Measurements from ENCODE around the gene CCDC149.

Gene CCDC149

GRCh38 chr4:24799196-24799543 lies 113.7 kb downstream of the CCDC149 start:
- no peak for DNase-seq

DNA sequence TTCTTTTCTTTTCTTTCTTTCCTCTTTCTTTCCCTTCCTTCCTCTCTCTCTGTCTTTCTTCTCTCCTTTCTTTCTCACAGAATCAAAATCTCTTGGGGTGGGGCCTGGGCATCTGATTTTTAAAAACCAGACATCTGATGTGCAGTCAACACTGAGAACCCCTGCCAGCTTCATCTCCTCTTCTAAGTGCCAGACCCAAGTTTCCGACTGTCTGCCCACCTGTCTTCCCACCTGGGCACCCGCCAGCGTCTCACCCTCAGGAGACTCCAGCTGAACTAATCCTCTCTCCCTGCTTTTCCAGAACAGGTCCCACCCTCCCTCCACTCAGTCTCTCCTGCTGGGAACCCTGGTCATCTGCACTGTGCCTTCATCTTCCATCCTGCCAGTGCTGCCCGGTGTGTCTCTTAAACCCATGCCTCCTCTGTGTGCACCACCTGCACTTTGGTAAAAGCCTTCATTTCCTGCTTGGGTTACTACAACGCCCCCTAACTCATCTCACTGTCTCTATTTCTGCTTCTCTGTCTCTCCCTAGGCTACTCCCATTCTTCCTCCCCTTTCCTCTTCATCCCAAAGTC lies 114.7 kb downstream of the CCDC149 start:
- DNase-seq: no peak

DNA sequence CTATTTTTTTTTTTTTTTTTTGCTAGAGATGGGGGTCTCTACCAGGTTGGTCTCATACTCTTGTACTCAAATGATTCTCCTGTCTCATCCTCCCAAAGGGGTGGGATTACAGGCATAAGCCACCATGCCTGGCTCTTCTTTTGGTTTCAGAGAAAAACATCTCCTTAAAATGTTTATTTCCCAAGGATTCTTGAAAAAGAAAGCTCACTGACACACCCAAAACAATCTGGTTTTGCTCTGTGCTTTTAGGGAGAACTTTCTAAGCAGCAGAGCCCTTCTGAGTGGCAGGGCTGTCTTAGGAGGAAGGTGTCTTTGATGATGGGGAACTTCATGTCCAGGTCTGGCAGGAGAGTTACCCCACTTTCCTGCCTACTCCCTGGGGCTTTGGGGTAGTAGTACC lies 116.2 kb downstream of the CCDC149 start:
- no peak for DNase-seq

DNA sequence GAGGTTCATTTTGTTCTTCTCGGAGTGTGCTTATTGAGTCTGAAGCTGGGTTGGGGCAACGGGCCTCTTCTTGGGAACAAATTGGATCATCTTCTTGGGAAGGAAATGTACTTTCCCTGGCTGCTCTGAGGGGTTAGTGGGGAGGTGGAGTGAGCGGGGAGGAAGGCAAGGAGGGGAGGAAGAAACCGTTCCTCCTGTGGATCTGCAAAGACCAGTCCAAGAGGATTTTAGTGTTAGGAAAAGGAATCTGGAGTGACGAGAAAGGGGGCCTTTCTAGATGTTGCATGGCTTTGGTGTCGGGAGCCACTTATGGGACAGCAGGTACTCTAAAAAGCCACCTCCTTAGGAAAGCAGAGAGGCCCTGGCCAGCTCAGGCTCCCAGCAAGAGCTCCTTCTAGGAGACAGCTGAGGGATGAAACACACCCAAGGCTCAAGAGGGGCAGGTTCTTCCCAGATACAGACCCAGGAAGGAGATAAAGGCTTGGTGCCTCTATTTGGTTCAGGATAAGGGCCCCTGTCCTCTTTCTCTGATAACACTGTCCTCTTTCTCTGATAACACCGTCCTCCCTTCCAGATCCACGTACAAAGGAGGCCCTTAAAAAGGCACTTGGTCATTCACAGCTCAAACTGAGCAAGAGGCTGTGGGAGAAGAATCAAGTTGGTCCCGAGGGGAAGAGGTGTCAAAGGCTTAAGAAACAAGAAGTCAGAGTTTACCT lies 117.0 kb downstream of the CCDC149 start:
- DNase-seq: no peak

DNA sequence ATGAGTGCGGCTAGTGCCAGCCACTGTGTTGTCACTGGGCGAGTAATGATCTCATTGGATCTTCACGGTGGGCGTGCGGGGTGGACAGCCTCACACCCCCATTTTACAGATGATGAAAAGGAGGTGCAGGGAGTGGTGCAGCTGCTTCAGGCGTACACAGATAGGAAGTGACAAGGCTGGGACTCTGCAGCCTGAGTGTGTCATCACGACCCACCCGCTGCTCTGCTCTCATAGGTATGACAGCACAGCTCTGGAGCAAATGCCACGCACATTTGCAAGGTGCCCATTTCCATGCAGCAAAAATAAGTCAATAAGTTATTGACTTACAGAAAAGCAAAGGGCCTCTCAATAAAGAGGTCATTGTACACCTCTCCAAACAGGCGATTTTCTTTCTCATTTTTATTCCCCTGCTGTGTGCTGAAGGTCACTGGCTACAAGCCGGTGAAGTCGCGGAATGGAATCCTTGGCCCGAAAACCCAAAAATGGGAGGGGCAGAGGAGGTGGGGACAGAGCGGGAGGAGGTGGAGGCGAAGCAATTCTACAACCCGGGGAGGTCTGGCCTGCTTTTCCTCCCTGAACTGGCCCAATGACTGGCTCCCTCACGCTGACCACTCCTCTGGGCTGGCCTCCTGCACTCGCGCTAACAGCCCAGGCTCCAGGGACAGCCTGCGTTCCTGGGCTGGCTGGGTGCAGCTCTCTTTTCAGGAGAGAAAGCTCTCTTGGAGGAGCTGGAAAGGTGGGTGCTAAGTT lies 117.8 kb downstream of the CCDC149 start, which contains the start of gene SOD3:
TSS of gene SOD3 (plus strand) at position 658 of the 750 bp plus-strand sequence. CDS start 3,949 bp downstream, outside the sequence.
- no peak for DNase-seq

DNA sequence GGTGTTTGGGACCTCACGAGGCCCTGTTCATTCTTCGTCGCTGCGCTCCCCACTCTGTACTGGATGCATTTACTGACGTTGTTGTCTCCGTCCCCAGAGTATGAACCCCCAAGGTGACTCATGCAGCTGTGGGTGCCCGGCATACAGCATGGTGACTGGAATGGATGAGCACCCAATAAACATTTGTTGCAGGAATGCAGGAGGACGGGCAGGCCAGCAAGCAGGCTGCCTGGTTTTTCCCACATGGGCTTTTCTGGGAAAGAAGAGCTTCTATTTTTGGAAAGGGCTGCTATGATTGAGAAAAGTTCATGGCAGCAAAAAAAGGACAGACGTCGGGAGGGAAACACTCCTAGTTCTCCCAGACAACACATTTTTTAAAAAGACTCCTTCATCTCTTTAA lies 118.4 kb downstream of the CCDC149 start:
- no peak for DNase-seq

- DNase-seq: no peak
Measured at GRCh38 chr4:24794051-24794450, 118.8 kb downstream of the CCDC149 start.

DNA sequence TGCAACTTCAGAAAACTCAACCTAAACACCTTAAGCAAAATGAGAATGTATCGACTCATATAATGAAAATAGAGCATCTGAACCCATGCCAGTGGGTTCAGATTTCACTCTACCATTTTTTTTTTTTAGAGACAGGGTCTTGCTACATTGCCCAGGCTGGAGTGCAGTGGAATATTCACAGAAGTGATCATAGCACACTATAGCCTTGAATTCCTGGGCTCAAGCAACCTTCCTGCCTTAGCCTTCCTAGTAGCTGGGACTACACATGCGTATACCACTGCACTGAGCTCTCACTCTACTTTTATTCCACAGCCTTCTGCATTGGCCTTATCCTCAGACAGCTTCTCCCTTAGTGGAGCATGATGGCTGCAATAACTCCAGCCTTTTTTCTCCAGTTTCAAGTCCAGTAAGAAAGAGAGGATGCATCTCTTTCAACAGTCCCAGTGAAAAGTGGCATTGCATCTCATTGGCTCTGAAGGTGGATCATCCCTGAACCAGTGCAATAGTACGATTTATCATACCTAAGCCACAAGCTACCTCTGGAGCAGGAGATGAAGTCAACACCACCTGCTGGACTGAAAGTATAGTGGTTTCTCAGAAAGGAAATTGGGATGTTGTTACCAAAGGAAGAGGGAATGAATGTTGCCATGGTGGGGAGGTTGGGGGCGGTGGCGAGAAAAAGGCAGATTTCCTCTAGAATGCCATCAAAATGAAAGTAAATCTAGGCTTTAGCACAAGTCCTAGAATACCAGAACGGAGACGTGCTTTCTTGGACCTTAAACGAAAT lies 119.4 kb downstream of the CCDC149 start:
- DNase-seq: no peak

- DNase-seq: no peak
Measured at GRCh38 chr4:24792552-24792951, 120.3 kb downstream of the CCDC149 start.

DNA sequence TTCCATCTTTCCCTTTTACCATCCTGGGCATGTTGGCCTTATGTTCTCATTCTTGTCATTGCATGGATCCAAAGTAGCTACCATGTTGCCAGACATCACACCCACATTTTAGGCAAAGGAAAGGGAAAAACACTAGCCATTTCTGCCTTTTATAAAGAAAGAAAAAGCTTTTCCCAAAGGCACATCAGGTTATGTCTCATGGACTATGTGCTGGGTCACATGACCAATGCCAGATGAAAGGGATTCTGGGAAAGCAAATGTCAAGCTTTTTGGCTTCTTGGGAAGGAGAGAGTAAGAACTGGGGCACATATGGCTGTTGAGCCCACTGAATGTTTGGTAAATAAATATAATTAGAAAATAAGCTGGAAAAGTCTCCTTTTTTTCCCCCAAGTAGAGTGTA lies 121.8 kb downstream of the CCDC149 start:
- DNase-seq: no peak

GRCh38 chr4:24783506-24783905 lies 129.3 kb downstream of the CCDC149 start:
- no peak for DNase-seq

DNA sequence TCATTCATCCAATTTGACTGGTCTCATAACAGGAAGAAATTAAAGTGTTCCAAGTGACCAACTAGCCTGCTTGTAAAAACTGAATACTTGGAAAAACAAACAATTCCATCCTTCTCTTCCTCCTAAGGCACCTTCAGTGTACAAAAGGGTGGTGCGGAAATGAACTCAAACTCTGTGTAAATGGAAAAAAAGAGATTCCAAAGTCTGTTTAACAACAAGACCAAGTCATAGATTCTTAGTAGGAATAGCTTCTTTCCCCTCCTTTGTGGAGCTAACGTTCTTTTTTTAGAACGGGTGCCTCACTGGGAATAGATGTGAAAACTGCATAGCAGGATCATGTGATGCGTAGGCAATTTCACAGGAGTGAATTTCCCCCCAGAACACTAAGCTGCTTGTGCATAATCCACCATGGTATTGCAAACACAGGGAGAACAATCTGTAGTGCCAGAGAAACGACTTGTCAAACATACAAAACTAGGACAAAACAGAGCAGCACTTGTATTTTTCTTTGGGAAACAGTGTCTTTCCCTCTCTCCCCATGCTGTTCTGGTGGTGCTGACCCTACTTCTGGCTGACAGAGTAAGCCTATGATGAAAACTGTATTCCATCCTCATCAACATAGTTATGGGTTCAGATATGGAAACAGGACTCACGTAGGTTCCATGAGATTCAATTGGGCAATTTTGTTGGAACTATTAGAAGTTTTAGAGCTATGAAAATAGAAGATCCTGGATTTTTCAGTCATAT lies 130.7 kb downstream of the CCDC149 start:
- DNase-seq: no peak

DNA sequence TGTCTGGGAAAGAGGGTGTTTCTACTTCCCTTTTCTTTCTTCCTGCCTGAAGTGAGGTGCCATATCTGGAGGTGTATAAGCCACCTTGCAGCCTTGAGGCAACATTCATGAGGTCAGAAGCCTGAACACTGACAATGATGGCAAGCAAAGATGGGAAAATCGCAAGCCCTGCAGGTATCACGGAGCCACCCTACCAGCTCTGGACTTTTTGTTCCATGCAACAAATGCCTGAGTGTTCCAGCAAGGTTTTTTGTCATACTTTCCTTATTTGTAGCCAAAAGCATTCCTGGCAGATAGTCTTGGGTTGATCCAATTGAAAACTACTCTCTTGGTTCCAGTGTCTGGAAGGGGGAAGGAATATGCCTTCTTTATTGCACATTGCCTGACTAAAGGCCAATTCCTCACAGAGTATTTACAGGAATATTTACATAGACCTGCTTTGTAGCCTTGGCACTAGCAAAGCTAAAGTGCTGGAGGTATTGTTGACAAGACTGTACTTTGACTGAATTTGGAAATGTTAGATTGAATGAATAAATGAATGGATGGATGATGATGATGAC lies 131.8 kb downstream of the CCDC149 start:
- no peak for DNase-seq

- DNase-seq: no peak
Measured at GRCh38 chr4:24778464-24779225, 134.2 kb downstream of the CCDC149 start.

GRCh38 chr4:24777536-24778463 lies 135.0 kb downstream of the CCDC149 start:
- DNase-seq: no peak

GRCh38 chr4:24775750-24776149 lies 137.1 kb downstream of the CCDC149 start:
- no peak for DNase-seq

DNA sequence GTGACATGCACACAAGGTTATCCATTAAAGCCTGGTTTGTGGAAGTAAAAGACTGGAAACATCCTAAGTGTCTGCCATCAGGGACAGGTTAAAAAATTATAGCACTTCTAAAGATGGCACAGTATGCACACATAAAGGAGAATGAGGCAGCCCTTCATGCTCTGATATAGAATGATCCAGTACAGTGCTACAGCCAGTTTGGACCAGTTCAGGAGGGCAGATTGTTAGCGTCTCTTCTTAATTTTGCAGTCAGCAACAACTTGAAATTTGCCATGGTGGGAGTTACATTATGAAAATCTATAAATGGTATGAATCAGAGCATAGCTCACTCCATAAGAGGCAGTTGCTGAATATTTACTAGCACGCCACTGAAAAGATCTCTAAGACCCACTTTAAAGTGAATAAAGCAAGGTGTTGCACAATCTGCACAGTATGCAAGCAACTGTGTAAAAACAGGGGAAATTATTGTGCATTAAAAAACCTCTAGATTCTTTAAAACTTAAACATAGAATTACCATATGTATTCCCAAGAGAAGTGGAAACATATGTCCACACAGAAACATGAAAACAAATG lies 137.7 kb downstream of the CCDC149 start:
- no peak for DNase-seq

GRCh38 chr4:24774452-24774851 lies 138.4 kb downstream of the CCDC149 start:
- DNase-seq: no peak

DNA sequence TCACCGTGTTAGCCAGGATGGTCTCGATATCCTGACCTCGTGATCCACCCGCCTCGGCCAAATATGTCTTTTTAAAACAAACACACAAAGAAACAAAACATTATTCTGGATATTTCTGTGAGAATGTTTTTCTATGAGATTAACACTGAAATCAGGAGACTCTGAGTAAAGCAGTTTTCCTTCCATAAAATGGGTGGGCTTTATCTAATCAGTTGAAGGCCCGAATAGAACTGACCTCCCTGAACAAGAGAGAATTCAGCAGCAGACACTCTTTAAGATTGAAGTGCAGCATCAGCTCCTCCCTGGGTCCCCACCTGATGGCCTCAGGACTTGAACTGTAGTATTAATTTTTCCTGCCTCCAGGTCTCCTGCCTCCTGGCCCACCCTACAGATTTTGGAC lies 139.9 kb downstream of the CCDC149 start:
- DNase-seq: no peak

Data from NCI-H2029 (cell line).